Esophagus (tissue), 2 donors: ENCODE data around the gene IFT27. TPM values are rescaled to one million over a fixed set of nuclear protein-coding genes. Genes with fewer than 3 reads are reported as not detected.

Experiments used
- H3K27ac ChIP-seq, 2 donors: one replicate each; pipeline ENCODE4 v1.5.1; 2013; ENCODE audit warnings: low read depth in 2 of 2, mild to moderate bottlenecking in 2 of 2, inconsistent platforms in 1 of 2, low read length in 1 of 2, moderate library complexity in 1 of 2
- H3K27me3 ChIP-seq, 2 donors: one replicate each; pipeline ENCODE4 v1.6.1; 2013; ENCODE audit warnings: low read length in 2 of 2, control low read depth in 1 of 2, mild to moderate bottlenecking in 1 of 2; ENCODE audit not compliant: insufficient read depth in 2 of 2, control insufficient read depth in 1 of 2
- H3K36me3 ChIP-seq, 2 donors: one replicate each; pipeline ENCODE4 v1.6.1; 2013; ENCODE audit warnings: low read length in 1 of 2; ENCODE audit not compliant: control insufficient read depth in 2 of 2, insufficient read depth in 2 of 2
- H3K4me1 ChIP-seq, 2 donors: one replicate each; pipeline ENCODE4 v1.6.1; 2013; ENCODE audit warnings: low read length in 1 of 2; ENCODE audit not compliant: control insufficient read depth in 2 of 2, insufficient read depth in 2 of 2
- H3K4me3 ChIP-seq, 2 donors: one replicate each; pipeline ENCODE4 v1.5.1; 2013; ENCODE audit warnings: low read length in 2 of 2, mild to moderate bottlenecking in 2 of 2, low read depth in 1 of 2, moderate library complexity in 1 of 2
- H3K9me3 ChIP-seq, 2 donors: one replicate each; pipeline ENCODE4 v1.6.1; 2013; ENCODE audit warnings: mild to moderate bottlenecking in 2 of 2, low read depth in 1 of 2, low read length in 1 of 2, moderate library complexity in 1 of 2; ENCODE audit not compliant: control insufficient read depth in 2 of 2, insufficient read depth in 1 of 2
- WGBS, 2 donors: extraction: QIAGEN DNeasy Blood & Tissue Kit; methylation state at CpG; one replicate each; pipeline ENCODE4 v1.1.7; 2013; 5-methylcytosine and 5-hydroxymethylcytosine counted together
- polyA plus RNA-seq, 2 donors: library from polyadenylated mRNA; stranded (reverse); fragments of 200-250 nt; gene quantifications; one replicate each; pipeline ENCODE4 v1.2.3, GENCODE V29; 2013
- donor health status: healthy with polysubstance abuse.
- donor health status: Bipolar disorder and iron deficiency.

Gene IFT27
- polyA plus RNA-seq, 2 donors: 10.3 to 16.0 TPM

DNA sequence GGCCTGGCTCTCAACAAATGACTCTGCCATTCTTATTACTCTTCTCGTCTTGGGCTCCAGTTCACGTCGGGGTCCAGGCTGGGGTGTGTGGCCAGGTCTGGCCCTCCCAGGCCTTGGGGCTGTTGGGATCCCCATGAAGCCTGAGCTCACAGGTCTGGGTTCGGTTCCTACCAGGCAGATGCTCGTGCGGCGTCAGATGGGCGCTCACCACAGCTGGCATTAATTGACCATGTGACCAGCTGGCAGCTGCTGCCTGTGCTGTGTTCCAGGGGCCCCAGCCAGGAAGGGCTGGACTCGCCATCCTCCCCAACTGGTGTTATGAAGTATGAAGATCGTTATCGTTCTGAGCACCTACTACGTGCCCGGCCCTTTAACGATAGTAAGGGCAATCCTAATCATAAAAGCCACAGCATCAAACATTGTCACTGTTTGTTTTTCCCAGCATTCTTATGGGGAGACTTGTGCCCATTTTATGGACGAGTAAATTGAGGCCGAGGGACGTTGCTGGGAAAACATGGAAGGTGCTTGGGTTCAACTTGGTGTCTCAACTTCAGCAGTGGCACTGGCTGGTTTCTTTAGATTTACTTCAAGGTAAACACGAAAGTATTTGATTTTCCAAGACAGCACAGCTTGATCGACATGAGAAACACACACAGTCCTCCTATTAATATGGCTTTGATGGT, 45.6 kb downstream of the IFT27 start:
- Histone ChIP-seq H3K9me3 (no peaks in the 10 kb centered on the region), H3K4me1 (peaks cover 0 to 2% of the 10 kb centered on the region in 2 donors), H3K27ac (no peak overlapping the region), H3K4me3 (no peak overlapping the region), H3K36me3 (no peaks in the 10 kb centered on the region), H3K27me3 (peaks cover 0 to 3% of the 10 kb centered on the region in 2 donors)
- WGBS, 2 donors: 90 to 91% methylated on average over 19 of the region's 19 CpGs

DNA sequence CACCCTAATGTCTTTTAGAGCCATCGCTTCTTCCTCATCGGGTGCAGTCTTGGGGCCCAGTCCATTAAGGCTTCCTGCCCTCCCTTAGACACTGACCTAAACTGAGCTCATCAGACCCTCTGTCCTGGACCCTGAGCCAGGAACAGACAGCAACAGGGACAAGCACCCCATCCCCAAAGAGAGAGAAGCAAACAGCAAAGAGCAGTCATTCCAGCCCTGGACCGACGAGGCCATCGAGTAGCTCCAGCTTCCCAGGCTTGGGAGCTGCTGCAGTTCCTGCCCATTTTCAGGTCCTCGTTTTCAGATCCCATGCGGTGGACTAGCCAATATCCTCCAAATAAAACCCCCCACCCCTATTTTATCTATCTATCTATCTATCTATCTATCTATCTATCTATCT, 46.6 kb downstream of the IFT27 start:
- Histone ChIP-seq H3K4me3 (no peak overlapping the region), H3K4me1 (peaks cover 0 to 2% of the 10 kb centered on the region in 2 donors), H3K9me3 (no peaks in the 10 kb centered on the region), H3K27ac (no peak overlapping the region), H3K36me3 (no peaks in the 10 kb centered on the region), H3K27me3 (peaks cover 0 to 3% of the 10 kb centered on the region in 2 donors)
- 77 to 86% methylated on average over 6 to 7 of the region's 7 CpGs for WGBS, 2 donors

DNA sequence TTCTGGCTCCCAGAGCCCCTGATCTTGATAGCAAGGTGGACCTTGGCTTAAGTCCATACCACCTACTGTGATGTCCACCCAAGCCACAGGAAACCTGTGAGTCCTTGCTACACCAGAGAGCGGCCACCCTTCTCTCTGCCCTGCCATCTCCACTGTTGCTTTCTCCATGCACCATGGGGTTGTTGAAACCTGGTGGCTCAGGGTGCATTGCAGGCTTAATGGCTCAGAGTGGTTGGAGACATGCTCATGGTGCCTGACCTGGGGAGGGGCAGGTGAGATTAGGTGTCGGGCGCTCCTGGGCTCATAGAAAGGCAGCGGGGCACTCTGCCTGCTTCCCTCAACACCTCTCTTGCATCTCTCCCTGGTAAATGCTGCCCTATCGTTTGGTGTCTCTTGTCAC, 47.4 kb downstream of the IFT27 start:
- no peaks in the 10 kb centered on the region for H3K9me3 ChIP-seq
- no peak overlapping the region for H3K27ac ChIP-seq
- H3K36me3 ChIP-seq: no peaks in the 10 kb centered on the region
- no peaks in the 10 kb centered on the region for H3K4me1 ChIP-seq
- 65 to 79% methylated on average over 5 of the region's 5 CpGs for WGBS, 2 donors
- H3K27me3 ChIP-seq: peaks cover 0 to 3% of the 10 kb centered on the region in 2 donors
- no peak overlapping the region for H3K4me3 ChIP-seq

DNA sequence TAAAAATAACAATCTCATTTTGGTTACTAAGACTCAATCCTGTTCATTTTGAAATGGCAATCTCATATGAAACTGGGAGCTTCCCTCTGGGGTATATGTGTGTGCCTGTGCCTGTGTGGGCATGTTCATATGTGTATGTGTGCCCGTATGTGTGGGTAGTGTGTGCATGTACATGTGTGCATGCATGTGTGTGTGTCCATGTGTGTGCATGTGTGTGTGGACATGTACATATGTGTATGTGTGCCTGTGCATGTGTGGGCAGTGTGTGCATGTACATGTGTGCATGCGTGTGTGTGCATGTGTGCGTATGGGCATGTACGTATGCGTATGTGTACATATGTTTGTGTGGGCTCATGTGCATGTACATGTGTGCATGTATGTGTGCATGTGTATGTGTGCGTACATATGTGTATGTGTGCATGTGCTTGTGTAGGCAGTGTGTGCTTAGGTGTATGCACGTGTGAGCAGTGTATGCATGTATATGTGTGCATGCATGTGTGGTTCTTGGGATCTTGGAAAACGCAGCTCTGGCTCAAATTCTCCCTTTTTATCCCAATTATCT, 47.9 kb downstream of the IFT27 start:
- 75 to 77% methylated on average over 8 of the region's 8 CpGs for WGBS, 2 donors
- H3K4me1 ChIP-seq: no peaks in the 10 kb centered on the region
- no peak overlapping the region for H3K27ac ChIP-seq
- H3K36me3 ChIP-seq: no peaks in the 10 kb centered on the region
- no peaks in the 10 kb centered on the region for H3K9me3 ChIP-seq
- H3K4me3 ChIP-seq: no peak overlapping the region
- peaks cover 0 to 3% of the 10 kb centered on the region in 2 donors for H3K27me3 ChIP-seq

DNA sequence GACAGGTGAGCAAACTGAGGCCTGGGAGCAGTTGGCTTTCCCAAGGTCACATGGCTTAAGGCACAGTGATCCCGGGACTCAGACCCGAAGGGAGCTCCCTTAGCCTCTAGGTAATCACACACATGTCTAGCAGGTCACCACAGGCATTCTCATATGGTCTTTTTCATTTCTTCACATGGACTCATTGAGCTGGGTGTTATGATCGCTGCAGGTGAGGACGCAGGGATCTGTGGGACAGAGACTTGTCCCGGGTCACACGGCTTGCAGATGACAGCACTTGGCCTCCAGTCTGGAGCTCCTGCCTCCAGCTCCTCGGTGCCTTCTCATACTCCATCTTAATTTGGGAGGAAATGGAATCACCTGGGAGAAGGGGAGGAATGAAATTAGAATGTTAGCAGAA, 48.8 kb downstream of the IFT27 start:
- H3K27ac ChIP-seq: no peak overlapping the region
- 81 to 84% methylated on average over 7 of the region's 7 CpGs for WGBS, 2 donors
- H3K9me3 ChIP-seq: no peaks in the 10 kb centered on the region
- no peaks in the 10 kb centered on the region for H3K4me1 ChIP-seq
- no peaks in the 10 kb centered on the region for H3K36me3 ChIP-seq
- H3K4me3 ChIP-seq: no peak overlapping the region
- H3K27me3 ChIP-seq: peaks cover 0 to 3% of the 10 kb centered on the region in 2 donors

DNA sequence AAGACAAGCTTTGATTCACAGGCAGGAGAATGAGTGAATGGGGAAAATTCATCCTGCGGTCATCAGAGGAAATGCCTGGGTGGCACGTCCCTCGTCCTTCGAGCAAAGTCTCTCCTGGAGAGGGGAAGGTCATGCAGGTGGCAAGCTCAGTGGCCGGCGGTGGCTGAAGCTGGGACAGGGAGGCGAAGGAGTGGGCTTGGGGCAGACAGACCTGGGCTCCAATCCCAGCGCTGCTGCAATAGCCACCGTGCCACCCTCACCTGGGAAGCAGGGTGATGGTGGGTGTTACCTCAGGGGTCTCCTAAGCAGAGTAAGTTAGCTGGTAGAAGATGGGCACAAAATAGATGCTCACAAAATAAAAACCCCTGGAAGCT, 49.9 kb downstream of the IFT27 start:
- no peaks in the 10 kb centered on the region for H3K9me3 ChIP-seq
- H3K27me3 ChIP-seq: no peaks in the 10 kb centered on the region
- H3K4me3 ChIP-seq: no peak overlapping the region
- no peaks in the 10 kb centered on the region for H3K36me3 ChIP-seq
- H3K27ac ChIP-seq: no peak overlapping the region
- no peaks in the 10 kb centered on the region for H3K4me1 ChIP-seq
- 72 to 82% methylated on average over 9 of the region's 9 CpGs for WGBS, 2 donors

DNA sequence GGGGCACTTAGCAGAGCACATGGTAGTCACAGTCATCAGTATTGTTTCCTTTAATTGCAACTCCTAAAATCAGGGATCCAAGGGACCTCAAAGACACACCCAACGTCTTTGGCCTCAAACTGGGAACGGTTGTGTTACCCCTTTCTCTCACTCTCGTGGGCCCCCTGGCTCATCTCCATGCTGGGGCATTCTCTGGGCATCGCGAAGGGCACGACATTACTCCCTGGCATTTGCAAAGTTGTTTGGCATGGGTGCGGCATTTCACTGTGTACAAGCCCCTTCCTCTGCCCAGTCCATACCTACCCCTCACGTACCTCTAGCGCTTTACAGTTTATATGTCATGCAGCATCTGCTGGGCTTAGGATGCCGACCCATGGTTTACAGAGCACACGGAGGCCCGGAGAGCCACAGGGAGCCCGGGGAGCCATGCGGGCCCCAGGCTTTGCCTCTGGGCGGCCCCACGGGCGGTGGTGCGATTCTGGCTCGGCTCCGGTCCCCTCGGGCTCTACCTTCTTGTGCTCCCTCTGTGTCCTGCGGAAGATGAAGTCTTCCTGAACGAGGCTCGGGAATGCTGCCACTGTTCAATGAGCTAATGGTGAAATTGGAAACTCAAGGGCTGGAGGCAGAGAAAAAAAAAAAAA, 50.4 kb downstream of the IFT27 start:
- 72 to 73% methylated on average over 24 of the region's 24 CpGs for WGBS, 2 donors
- no peak overlapping the region for H3K27ac ChIP-seq
- H3K27me3 ChIP-seq: no peaks in the 10 kb centered on the region

DNA sequence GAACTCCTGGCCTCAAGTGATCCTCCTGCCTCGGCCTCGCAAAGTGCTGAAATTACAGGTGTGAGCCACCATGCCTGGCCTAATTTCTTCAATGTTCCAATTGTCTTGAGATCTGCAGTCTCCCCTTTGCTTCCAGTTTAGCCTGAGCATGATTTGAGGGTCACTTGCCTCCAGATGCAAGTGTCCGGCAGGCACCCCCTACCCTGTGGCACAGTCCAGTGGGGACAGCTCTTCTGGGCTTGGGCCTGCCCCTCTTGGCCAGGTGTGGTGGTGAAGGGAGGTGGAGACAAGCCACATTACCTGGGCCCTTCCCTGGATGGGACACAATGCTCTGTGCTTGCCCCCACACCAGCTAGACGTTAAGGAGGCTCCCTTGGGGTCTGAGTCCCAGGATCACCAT, 51.1 kb downstream of the IFT27 start:
- Histone ChIP-seq H3K27me3 (no peaks in the 10 kb centered on the region), H3K4me3 (no peak overlapping the region), H3K36me3 (no peaks in the 10 kb centered on the region), H3K4me1 (no peaks in the 10 kb centered on the region), H3K9me3 (no peaks in the 10 kb centered on the region), H3K27ac (no peak overlapping the region)
- WGBS, 2 donors: 79 to 86% methylated on average over 4 of the region's 4 CpGs

More for the DNA sequence above, 50.4 kb downstream of the IFT27 start:
- Histone ChIP-seq H3K9me3 (no peaks in the 10 kb centered on the region), H3K36me3 (no peaks in the 10 kb centered on the region), H3K4me1 (no peaks in the 10 kb centered on the region), H3K4me3 (no peak overlapping the region)

DNA sequence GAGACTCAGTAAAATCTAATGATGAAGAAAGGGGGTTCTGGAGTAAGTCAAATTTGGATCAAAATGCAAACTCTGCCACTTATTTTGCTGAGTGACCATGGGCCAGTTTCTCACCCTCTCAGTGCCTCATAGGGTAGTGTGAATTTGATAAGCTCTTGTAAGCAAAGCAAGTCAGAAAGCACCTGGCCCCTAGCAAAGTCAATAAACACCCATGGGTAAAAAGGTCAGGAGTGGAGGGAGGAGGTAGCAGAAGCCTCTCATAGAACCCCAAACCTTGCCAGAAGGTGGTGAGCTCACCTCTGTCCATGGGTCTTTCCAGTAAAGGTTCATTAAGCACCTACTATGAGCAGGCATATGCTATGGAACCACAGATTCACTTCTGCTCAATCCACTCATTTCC, 53.9 kb downstream of the IFT27 start:
- Histone ChIP-seq H3K4me1 (no peaks in the 10 kb centered on the region), H3K27ac (no peak overlapping the region), H3K27me3 (no peaks in the 10 kb centered on the region), H3K36me3 (no peaks in the 10 kb centered on the region), H3K4me3 (no peak overlapping the region), H3K9me3 (no peaks in the 10 kb centered on the region)

DNA sequence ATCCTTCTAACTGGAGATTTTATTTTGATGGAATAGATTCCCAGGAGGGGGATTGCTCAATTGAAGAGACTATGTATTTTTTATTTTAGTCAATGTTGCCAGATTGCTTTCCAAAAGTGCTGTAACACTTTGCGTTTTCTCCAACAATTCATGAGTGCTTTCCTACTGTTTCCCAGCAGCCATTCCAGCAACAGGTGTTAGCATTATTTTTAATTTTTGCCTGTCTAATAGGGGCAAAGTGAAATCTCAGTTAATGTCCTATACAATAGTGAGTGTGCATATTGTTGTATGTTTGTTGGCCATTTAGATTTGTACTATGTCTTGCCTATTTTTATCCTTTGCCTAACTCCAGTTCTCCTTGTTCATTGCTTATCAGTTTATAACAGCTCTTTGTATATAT, 60.3 kb downstream of the IFT27 start:
- 82 to 97% methylated on average over 1 of the region's 1 CpG for WGBS, 2 donors
- no peak overlapping the region for H3K27ac ChIP-seq
- H3K27me3 ChIP-seq: no peaks in the 10 kb centered on the region

More for the DNA sequence above, 60.3 kb downstream of the IFT27 start:
- H3K36me3 ChIP-seq: no peaks in the 10 kb centered on the region
- H3K4me1 ChIP-seq: no peaks in the 10 kb centered on the region
- no peak overlapping the region for H3K4me3 ChIP-seq
- H3K9me3 ChIP-seq: no peaks in the 10 kb centered on the region
